Fibroblast of the aortic adventitia (primary cell): ENCODE data around the gene NLRP9. TPM values are rescaled to one million over a fixed set of nuclear protein-coding genes. Genes with fewer than 3 reads are reported as not detected.
"Not testable (repeated sequence)": the region's sequence is repeated elsewhere in the genome, so short reads cannot be mapped to it uniquely, and the experiment has no call there.

Experiments
- DNase-seq: peaks from one replicate; pipeline ENCODE4 v3.0.0-alpha.2; 2010; ENCODE audit warnings: low read depth
- H3K4me3 ChIP-seq: 2 replicates; pipeline ENCODE4 v1.5.1; 2011; ENCODE audit warnings: low read depth, mild to moderate bottlenecking, control low read depth, low read length, moderate library complexity
- total RNA-seq: library from RNA; depleted of rRNA; stranded (reverse); fragments of >200 nt; gene quantifications from 2 replicates; pipeline ENCODE4 v1.2.3, GENCODE V29; 2012; ENCODE audit warnings: low replicate concordance
- TF ChIP-seq, protein P1 (sequence below): IDR thresholded peaks from 2 replicates; pipeline ENCODE4 v1.5.1; 2011; ENCODE audit warnings: mild to moderate bottlenecking, low read length, control low read depth, inconsistent platforms; ENCODE audit not compliant: insufficient read depth

The NLRP9 gene
- total RNA-seq, result not detected in 2 replicates

DNA sequence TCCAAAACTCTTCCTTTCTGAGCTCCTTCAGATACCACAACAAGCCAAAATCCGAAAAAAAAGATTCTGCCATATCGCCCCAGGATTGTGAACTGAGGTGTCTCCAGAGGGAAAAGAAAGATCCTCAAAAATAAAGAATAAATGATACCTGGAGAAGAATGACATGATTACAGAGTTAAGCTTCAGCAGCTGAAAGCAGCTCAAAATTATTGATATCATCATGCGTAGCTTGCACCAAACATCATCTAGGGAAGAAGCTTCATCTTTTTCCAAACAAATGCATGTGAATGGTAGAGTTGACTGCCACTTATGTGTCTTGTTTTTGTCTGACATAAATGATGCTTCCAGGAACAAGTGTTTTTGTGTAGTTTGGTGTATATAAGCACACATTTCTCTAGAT, at the start of gene NLRP9:
TSS of gene NLRP9 (minus strand) at position 101 of the 400 bp plus-strand sequence. CDS start at position 73, 28 bp downstream.
- TF ChIP-seq, protein P1, sequence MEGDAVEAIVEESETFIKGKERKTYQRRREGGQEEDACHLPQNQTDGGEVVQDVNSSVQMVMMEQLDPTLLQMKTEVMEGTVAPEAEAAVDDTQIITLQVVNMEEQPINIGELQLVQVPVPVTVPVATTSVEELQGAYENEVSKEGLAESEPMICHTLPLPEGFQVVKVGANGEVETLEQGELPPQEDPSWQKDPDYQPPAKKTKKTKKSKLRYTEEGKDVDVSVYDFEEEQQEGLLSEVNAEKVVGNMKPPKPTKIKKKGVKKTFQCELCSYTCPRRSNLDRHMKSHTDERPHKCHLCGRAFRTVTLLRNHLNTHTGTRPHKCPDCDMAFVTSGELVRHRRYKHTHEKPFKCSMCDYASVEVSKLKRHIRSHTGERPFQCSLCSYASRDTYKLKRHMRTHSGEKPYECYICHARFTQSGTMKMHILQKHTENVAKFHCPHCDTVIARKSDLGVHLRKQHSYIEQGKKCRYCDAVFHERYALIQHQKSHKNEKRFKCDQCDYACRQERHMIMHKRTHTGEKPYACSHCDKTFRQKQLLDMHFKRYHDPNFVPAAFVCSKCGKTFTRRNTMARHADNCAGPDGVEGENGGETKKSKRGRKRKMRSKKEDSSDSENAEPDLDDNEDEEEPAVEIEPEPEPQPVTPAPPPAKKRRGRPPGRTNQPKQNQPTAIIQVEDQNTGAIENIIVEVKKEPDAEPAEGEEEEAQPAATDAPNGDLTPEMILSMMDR, result no peak
- DNase-seq, result no peak
- H3K4me3 ChIP-seq, result no peak within 1 kb of the TSS

DNA sequence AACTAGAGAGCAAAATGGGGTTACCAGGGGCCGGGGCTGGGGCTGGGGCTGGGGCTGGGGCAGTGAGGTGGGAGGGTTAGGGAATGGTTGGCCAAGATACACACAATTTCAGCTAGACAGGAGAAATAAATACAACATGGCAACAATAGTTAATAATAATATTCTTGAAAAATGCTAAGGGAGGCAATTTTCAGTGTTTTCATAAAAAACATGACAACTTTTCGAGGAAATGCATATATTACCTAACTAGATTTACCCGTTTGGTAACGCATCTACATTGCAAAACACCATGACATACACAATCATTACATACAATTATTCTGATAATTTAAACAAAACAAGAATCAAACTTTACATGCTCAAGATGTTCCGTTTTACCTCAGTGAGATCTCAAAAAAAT, 42.9 kb upstream of the NLRP9 start:
- DNase-seq, result no peak
- TF ChIP-seq, protein P1, result no peak
- H3K4me3 ChIP-seq, result no peak overlapping the region

DNA sequence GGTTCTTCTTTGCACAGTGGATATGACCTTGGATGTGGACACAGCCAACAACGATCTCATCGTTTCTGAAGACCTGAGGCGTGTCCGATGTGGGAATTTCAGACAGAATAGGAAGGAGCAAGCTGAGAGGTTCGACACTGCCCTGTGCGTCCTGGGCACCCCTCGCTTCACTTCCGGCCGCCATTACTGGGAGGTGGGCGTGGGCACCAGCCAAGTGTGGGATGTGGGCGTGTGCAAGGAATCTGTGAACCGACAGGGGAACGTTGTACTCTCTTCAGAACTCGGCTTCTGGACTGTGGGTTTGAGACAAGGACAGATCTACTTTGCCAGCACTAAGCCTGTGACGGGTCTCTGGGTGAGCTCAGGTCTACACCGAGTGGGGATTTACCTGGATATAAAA, 40.1 kb upstream of the NLRP9 start:
- no peak overlapping the region for H3K4me3 ChIP-seq
- no peak for DNase-seq
- TF ChIP-seq, protein P1, result no peak

DNA sequence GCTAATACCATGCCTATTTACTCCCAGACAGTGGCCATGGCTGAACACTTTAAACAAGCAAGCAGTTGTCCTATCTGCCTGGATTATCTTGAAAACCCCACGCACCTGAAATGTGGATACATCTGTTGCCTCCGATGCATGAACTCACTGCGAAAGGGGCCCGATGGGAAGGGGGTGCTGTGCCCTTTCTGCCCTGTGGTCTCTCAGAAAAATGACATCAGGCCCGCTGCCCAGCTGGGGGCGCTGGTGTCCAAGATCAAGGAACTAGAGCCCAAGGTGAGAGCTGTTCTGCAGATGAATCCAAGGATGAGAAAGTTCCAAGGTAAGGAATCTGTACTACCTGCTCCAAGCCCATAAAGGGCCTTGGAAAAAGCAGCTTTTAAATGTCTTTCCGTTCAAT, 39.3 kb upstream of the NLRP9 start:
- no peak for DNase-seq
- TF ChIP-seq, protein P1, result no peak
- H3K4me3 ChIP-seq, result no peak overlapping the region

DNA sequence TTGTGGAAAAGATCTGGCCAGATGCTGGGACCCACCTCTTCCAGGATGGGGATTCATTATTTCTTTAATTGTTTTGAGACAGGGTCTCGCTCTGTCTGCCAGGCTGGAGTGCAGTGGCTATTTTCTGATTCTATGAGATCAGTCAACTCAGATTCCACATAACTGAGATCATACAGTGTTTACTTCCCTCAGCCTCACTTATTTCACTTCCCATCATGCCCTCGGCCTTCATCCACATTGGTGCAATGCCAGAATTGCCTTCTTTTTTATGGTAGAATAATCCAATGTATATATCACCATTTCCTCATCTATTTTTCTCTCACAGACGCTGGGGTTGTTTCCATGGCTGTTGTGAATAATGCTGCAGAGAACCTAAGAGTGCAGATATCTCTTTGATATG, 31.4 kb upstream of the NLRP9 start:
- not testable (repeated sequence) for H3K4me3 ChIP-seq, DNase-seq

DNA sequence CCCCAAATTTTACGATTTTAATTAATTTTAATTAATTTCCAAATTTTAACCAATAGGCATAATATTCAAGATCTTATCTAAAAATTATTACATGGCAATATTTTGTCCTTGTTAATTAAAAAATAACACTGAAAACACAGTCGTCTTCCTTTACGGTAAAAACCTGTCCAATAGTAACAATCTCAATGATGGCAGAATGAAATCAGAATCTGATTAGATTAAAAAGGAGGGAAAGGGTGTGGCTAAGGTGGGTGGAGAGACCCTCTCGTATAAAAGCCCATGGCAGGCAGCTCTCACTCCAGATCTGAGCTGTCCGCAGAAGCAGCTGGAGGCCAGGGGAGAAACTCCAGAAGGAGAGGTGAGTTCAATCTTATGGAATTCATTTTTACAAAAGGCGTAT, 30.6 kb upstream of the NLRP9 start, which contains the start of gene RFPL4AL1:
TSS of gene RFPL4AL1 (plus strand) at position 301 of the 400 bp plus-strand sequence. CDS start 2,687 bp downstream, outside the sequence.
- not testable (repeated sequence) for H3K4me3 ChIP-seq, DNase-seq

DNA sequence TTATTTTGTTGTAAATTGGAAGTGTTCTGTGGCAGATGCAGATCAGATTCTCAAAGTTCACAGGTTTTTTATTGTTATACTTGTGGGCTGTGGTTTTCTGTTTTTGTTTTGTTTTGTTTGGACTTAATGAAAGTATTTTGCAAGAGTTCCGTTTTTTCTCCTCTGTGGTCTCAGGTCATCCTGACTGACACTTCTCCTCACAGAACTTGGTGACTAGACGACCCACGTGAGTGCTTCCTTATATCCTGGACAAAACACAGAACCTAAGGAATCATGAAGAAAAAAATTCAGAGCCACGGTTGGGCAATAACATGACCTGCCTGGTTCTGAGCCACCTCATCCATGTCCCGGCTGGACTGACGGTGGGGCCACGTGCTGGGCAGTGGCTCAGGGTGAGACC, 28.3 kb upstream of the NLRP9 start:
- no peak overlapping the region for H3K4me3 ChIP-seq
- TF ChIP-seq, protein P1, result no peak
- no peak for DNase-seq

DNA sequence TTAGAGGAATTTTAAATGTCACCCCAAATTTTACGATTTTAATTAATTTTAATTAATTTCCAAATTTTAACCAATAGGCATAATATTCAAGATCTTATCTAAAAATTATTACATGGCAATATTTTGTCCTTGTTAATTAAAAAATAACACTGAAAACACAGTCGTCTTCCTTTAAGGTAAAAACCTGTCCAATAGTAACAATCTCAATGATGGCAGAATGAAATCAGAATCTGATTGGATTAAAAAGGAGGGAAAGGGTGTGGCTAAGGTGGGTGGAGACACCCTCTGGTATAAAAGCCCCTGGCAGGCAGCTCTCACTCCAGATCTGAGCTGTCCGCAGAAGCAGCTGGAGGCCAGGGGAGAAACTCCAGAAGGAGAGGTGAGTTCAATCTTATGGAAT, 20.6 kb upstream of the NLRP9 start, which contains the start of gene RFPL4A:
TSS of gene RFPL4A (plus strand) at position 301 of the 400 bp plus-strand sequence. CDS start 2,704 bp downstream, outside the sequence.
- H3K4me3 ChIP-seq, DNase-seq: not testable (repeated sequence)

DNA sequence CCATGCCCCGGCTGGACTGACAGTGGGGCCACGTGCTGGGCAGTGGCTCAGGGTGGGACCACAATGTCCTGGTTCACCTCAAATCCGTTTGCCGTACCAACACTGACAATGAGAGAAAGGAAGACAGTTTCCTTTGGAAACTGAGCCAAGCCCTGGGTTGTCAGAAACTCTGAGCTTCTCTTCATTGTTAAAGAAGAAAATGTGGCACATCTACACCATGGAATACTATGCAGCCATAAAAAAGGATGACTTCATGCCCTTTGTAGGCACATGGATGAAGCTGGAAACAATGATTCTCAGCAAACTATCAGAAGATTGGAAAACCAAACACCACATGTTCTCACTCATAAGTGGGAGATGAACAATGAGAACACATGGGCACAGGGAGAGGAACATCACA, 18.6 kb upstream of the NLRP9 start:
- DNase-seq, H3K4me3 ChIP-seq: not testable (repeated sequence)
